ENCODE data around the gene GALNT2. TPM values are rescaled to one million over a fixed set of nuclear protein-coding genes. Genes with fewer than 3 reads are reported as not detected.
A peak's percentile ranks its signal among the peaks of the same experiment; 100 is the strongest.

The GALNT2 gene
- polyA plus RNA-seq, 2 donors, result 11.2 to 15.3 TPM

GRCh38 chr1:230153641-230154296, 86.7 kb downstream of the GALNT2 start:
- 67 to 72% methylated on average over 11 of the region's 11 CpGs for WGBS, 2 donors
- Histone ChIP-seq H3K4me3 (ENCODE audit: low read depth in 1 of 2, low read length in 2 of 2) (no peak overlapping the region), H3K27ac (ENCODE audit: low read depth in 2 of 2, low read length in 1 of 2) (peak overlapping the region in 1 of 2 donors; percentile 19), H3K9me3 (ENCODE audit: control insufficient read depth in 2 of 2, insufficient read depth in 1 of 2, low read depth in 1 of 2, low read length in 1 of 2) (no peaks in the 10 kb centered on the region), H3K36me3 (ENCODE audit: control insufficient read depth in 2 of 2, insufficient read depth in 2 of 2, low read length in 1 of 2) (no peaks in the 10 kb centered on the region), H3K27me3 (ENCODE audit: control insufficient read depth in 1 of 2, insufficient read depth in 2 of 2, low read length in 2 of 2) (no peaks in the 10 kb centered on the region), H3K4me1 (ENCODE audit: control insufficient read depth in 2 of 2, insufficient read depth in 2 of 2, low read length in 1 of 2) (peaks cover 4% of the 10 kb centered on the region in 2 donors)

GRCh38 chr1:230155021-230155420, 88.0 kb downstream of the GALNT2 start:
- Histone ChIP-seq H3K4me3 (ENCODE audit: low read depth in 1 of 2, low read length in 2 of 2) (no peak overlapping the region), H3K4me1 (ENCODE audit: control insufficient read depth in 2 of 2, insufficient read depth in 2 of 2, low read length in 1 of 2) (peaks cover 4% of the 10 kb centered on the region in 2 donors), H3K9me3 (ENCODE audit: control insufficient read depth in 2 of 2, insufficient read depth in 1 of 2, low read depth in 1 of 2, low read length in 1 of 2) (no peaks in the 10 kb centered on the region), H3K27ac (ENCODE audit: low read depth in 2 of 2, low read length in 1 of 2) (no peak overlapping the region), H3K27me3 (ENCODE audit: control insufficient read depth in 1 of 2, insufficient read depth in 2 of 2, low read length in 2 of 2) (no peaks in the 10 kb centered on the region), H3K36me3 (ENCODE audit: control insufficient read depth in 2 of 2, insufficient read depth in 2 of 2, low read length in 1 of 2) (no peaks in the 10 kb centered on the region)
- 87 to 95% methylated on average over 19 of the region's 19 CpGs for WGBS, 2 donors

GRCh38 chr1:230156068-230156467, 89.0 kb downstream of the GALNT2 start:
- Histone ChIP-seq H3K4me1 (ENCODE audit: control insufficient read depth in 2 of 2, insufficient read depth in 2 of 2, low read length in 1 of 2) (peaks cover 0 to 4% of the 10 kb centered on the region in 2 donors), H3K27me3 (ENCODE audit: control insufficient read depth in 1 of 2, insufficient read depth in 2 of 2, low read length in 2 of 2) (no peaks in the 10 kb centered on the region), H3K36me3 (ENCODE audit: control insufficient read depth in 2 of 2, insufficient read depth in 2 of 2, low read length in 1 of 2) (no peaks in the 10 kb centered on the region)

GRCh38 chr1:230156536-230156935, 89.5 kb downstream of the GALNT2 start:
- H3K27ac ChIP-seq (ENCODE audit: low read depth in 2 of 2, low read length in 1 of 2), result no peak overlapping the region
- H3K27me3 ChIP-seq (ENCODE audit: control insufficient read depth in 1 of 2, insufficient read depth in 2 of 2, low read length in 2 of 2), result no peaks in the 10 kb centered on the region
- peaks cover 0 to 4% of the 10 kb centered on the region in 2 donors for H3K4me1 ChIP-seq (ENCODE audit: control insufficient read depth in 2 of 2, insufficient read depth in 2 of 2, low read length in 1 of 2)
- H3K4me3 ChIP-seq (ENCODE audit: low read depth in 1 of 2, low read length in 2 of 2), result no peak overlapping the region
- H3K9me3 ChIP-seq (ENCODE audit: control insufficient read depth in 2 of 2, insufficient read depth in 1 of 2, low read depth in 1 of 2, low read length in 1 of 2), result no peaks in the 10 kb centered on the region
- 83 to 92% methylated on average over 4 of the region's 4 CpGs for WGBS, 2 donors
- no peaks in the 10 kb centered on the region for H3K36me3 ChIP-seq (ENCODE audit: control insufficient read depth in 2 of 2, insufficient read depth in 2 of 2, low read length in 1 of 2)

More at GRCh38 chr1:230156068-230156467, 89.0 kb downstream of the GALNT2 start:
- WGBS, 2 donors, result 82 to 94% methylated on average over 4 of the region's 5 CpGs
- Histone ChIP-seq H3K9me3 (ENCODE audit: control insufficient read depth in 2 of 2, insufficient read depth in 1 of 2, low read depth in 1 of 2, low read length in 1 of 2) (no peaks in the 10 kb centered on the region), H3K27ac (ENCODE audit: low read depth in 2 of 2, low read length in 1 of 2) (no peak overlapping the region), H3K4me3 (ENCODE audit: low read depth in 1 of 2, low read length in 2 of 2) (no peak overlapping the region)

- 65 to 70% methylated on average over 12 of the region's 12 CpGs for WGBS, 2 donors
- H3K27ac ChIP-seq (ENCODE audit: low read depth in 2 of 2, low read length in 1 of 2), result no peak overlapping the region
- peaks cover 0 to 2% of the 10 kb centered on the region in 2 donors for H3K4me1 ChIP-seq (ENCODE audit: control insufficient read depth in 2 of 2, insufficient read depth in 2 of 2, low read length in 1 of 2)
- H3K4me3 ChIP-seq (ENCODE audit: low read depth in 1 of 2, low read length in 2 of 2), result no peak overlapping the region
- no peaks in the 10 kb centered on the region for H3K27me3 ChIP-seq (ENCODE audit: control insufficient read depth in 1 of 2, insufficient read depth in 2 of 2, low read length in 2 of 2)
- no peaks in the 10 kb centered on the region for H3K36me3 ChIP-seq (ENCODE audit: control insufficient read depth in 2 of 2, insufficient read depth in 2 of 2, low read length in 1 of 2)
- no peaks in the 10 kb centered on the region for H3K9me3 ChIP-seq (ENCODE audit: control insufficient read depth in 2 of 2, insufficient read depth in 1 of 2, low read depth in 1 of 2, low read length in 1 of 2)
Measured at GRCh38 chr1:230157420-230158390, 90.7 kb downstream of the GALNT2 start.

DNA sequence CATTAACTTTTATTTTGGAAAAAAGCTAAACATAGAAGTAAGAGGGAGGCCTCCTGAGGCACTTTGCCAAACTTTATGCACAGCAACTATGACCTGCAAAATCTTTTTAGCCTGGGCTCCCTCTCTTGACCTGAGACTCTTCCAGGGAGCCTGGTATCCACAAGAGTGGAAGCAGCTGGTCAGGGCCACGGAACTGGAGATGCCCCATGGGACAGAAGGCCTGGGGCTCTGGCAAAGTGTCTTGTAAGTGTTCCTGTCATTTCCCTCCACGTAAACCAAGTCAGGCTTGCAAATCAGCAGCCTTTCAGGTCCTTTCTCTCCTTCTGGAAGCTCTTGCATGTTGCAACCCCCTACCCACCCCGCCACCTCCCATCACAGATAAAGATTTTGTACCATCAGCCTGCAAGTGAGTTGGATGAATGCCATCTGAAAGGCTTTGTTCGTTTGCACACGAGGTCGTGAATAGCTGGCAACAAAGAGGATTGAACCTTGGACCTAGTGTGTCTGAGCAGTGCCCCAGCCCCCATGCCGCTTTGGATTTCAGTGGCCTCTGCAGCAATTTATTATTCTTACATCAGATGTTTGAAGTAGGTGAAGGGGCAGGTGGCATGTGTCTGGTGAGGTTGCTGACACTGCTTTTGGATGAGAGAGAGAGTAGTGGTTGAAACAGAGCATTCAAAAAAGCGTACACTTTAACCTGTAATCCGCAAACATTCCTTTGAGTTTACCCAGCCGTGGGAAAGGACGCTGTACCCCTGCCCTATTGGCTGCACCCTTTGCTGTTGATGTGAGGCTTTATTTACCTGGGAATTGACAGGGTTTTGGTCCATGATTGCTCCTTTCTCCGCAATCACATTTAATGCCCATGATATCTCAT, 91.6 kb downstream of the GALNT2 start:
- WGBS, 2 donors, result 49 to 62% methylated on average over 12 of the region's 12 CpGs
- Histone ChIP-seq H3K27ac (ENCODE audit: low read depth in 2 of 2, low read length in 1 of 2) (no peak overlapping the region), H3K4me3 (ENCODE audit: low read depth in 1 of 2, low read length in 2 of 2) (no peak overlapping the region), H3K4me1 (ENCODE audit: control insufficient read depth in 2 of 2, insufficient read depth in 2 of 2, low read length in 1 of 2) (peaks cover 2 to 3% of the 10 kb centered on the region in 2 donors), H3K9me3 (ENCODE audit: control insufficient read depth in 2 of 2, insufficient read depth in 1 of 2, low read depth in 1 of 2, low read length in 1 of 2) (no peaks in the 10 kb centered on the region), H3K27me3 (ENCODE audit: control insufficient read depth in 1 of 2, insufficient read depth in 2 of 2, low read length in 2 of 2) (no peaks in the 10 kb centered on the region), H3K36me3 (ENCODE audit: control insufficient read depth in 2 of 2, insufficient read depth in 2 of 2, low read length in 1 of 2) (no peaks in the 10 kb centered on the region)

DNA sequence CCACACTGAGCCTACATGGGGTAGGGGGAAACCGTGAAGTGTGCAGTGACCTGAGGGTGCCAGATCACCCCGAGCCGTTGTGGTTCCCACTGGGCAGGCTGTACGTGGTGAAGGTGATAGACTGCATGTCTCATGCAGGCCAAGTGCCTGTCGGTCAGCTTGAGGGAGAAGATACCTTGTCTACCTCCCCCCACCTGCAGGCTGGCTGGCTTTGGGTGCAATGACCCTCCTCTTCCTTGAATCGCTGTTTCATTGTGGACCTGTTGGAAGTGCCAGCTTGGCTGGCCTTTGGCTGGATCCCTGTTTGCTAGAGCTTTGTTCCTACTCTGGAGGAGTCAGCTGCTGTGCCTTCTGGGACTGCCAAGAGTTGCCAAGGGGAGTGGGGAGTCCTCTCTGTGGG, 92.5 kb downstream of the GALNT2 start:
- Histone ChIP-seq H3K4me1 (ENCODE audit: control insufficient read depth in 2 of 2, insufficient read depth in 2 of 2, low read length in 1 of 2) (peaks cover 2 to 3% of the 10 kb centered on the region in 2 donors), H3K36me3 (ENCODE audit: control insufficient read depth in 2 of 2, insufficient read depth in 2 of 2, low read length in 1 of 2) (no peaks in the 10 kb centered on the region), H3K4me3 (ENCODE audit: low read depth in 1 of 2, low read length in 2 of 2) (no peak overlapping the region), H3K27me3 (ENCODE audit: control insufficient read depth in 1 of 2, insufficient read depth in 2 of 2, low read length in 2 of 2) (no peaks in the 10 kb centered on the region), H3K9me3 (ENCODE audit: control insufficient read depth in 2 of 2, insufficient read depth in 1 of 2, low read depth in 1 of 2, low read length in 1 of 2) (no peaks in the 10 kb centered on the region), H3K27ac (ENCODE audit: low read depth in 2 of 2, low read length in 1 of 2) (no peak overlapping the region)
- 75 to 90% methylated on average over 6 of the region's 6 CpGs for WGBS, 2 donors

- 74 to 80% methylated on average over 8 of the region's 8 CpGs for WGBS, 2 donors
- no peaks in the 10 kb centered on the region for H3K27me3 ChIP-seq (ENCODE audit: control insufficient read depth in 1 of 2, insufficient read depth in 2 of 2, low read length in 2 of 2)
- H3K27ac ChIP-seq (ENCODE audit: low read depth in 2 of 2, low read length in 1 of 2), result no peak overlapping the region
- H3K9me3 ChIP-seq (ENCODE audit: control insufficient read depth in 2 of 2, insufficient read depth in 1 of 2, low read depth in 1 of 2, low read length in 1 of 2), result no peaks in the 10 kb centered on the region
- no peaks in the 10 kb centered on the region for H3K36me3 ChIP-seq (ENCODE audit: control insufficient read depth in 2 of 2, insufficient read depth in 2 of 2, low read length in 1 of 2)
- no peak overlapping the region for H3K4me3 ChIP-seq (ENCODE audit: low read depth in 1 of 2, low read length in 2 of 2)
- H3K4me1 ChIP-seq (ENCODE audit: control insufficient read depth in 2 of 2, insufficient read depth in 2 of 2, low read length in 1 of 2), result peaks cover 2 to 3% of the 10 kb centered on the region in 2 donors
Measured at GRCh38 chr1:230160957-230161771, 94.1 kb downstream of the GALNT2 start.
